K562 (cell line): ENCODE results near the gene CPLX3. TPM values are rescaled to one million over a fixed set of nuclear protein-coding genes. Genes with fewer than 3 reads are reported as not detected.

Experiments
- ATAC-seq: fragments of 200-7000 bp; cut with Tn5 transposase; 3 replicates; pipeline ENCODE4 v1.9.1; 2020; ENCODE audit warnings: moderate library complexity
- BruUV-seq: library from RNA; stranded (reverse); fragments of 400-500 nt; replicated peaks from 2 replicates; lab custom pipeline; 2021; lab: Mats Ljungman, UMichigan
- CTCF ChIA-PET: fragments of 300-600 bp; formaldehyde crosslinking; extraction: SDS; loops from one replicate; lab custom pipeline; 2021; ENCODE audit warnings: low intra/inter-chr PET ratio; lab: Yijun Ruan, JAX
- POLR2A ChIA-PET: fragments of 300-600, 350-650 bp; sonication (Branson Sonifier 250); formaldehyde crosslinking; extraction: SDS; loops from one replicate; lab custom pipeline; 2021; ENCODE audit warnings: antibody characterized with exemption, inconsistent platforms; lab: Yijun Ruan, JAX
- DNase-seq, 4 experiments: peaks; one replicate each; pipeline versions ENCODE4 v3.0.0 to v3.0.0-alpha.2; 2011 to 2018; ENCODE audit warnings: low spot score in 3 of 4, mixed read lengths in 3 of 4; ENCODE audit errors: extremely low read depth in 1 of 4
- FAIRE-seq: peaks from 2 replicates; lab custom pipeline; 2011; peaks lifted over from hg19 to GRCh38; lab: Jason Lieb, UNC
- H2AFZ ChIP-seq: 2 replicates; pipeline ENCODE4 v1.6.0; 2011; ENCODE audit warnings: low read depth, low read length, control low read depth, inconsistent platforms
- H3K27ac ChIP-seq: fragments of 200-600 bp; 3 replicates; pipeline ENCODE4 v1.8.0; 2011; ENCODE audit warnings: low read depth, mild to moderate bottlenecking, control low read depth, inconsistent platforms, low read length, moderate library complexity, mixed read lengths; ENCODE audit errors: extremely low read depth
- H3K27me3 ChIP-seq, 2 experiments: fragments of 300-600 bp in 1 of 2; 2 replicates in 1 of 2; 3 replicates in 1 of 2; pipeline versions ENCODE4 v1.6.0 to v1.8.0; 2011; ENCODE audit warnings: inconsistent platforms in 2 of 2, low read length in 2 of 2, mild to moderate bottlenecking in 1 of 2, mixed read lengths in 1 of 2, moderate library complexity in 1 of 2; ENCODE audit not compliant: control insufficient read depth in 2 of 2, insufficient read depth in 2 of 2
- H3K36me3 ChIP-seq: fragments of 300-600 bp; 3 replicates; pipeline ENCODE4 v1.8.0; 2011; ENCODE audit warnings: mild to moderate bottlenecking, low read length, inconsistent platforms; ENCODE audit not compliant: control insufficient read depth, insufficient read depth
- H3K4me1 ChIP-seq, 2 experiments: fragments of 200-600 bp in 1 of 2; replicated peaks in 1 of 2; 2 replicates in 1 of 2; 3 replicates in 1 of 2; pipeline versions ENCODE4 v1.5.1 to v1.8.0; 2011; ENCODE audit warnings: inconsistent platforms in 2 of 2, low read length in 2 of 2, mild to moderate bottlenecking in 1 of 2, mixed read lengths in 1 of 2, moderate library complexity in 1 of 2; ENCODE audit not compliant: control insufficient read depth in 2 of 2, insufficient read depth in 2 of 2
- H3K4me2 ChIP-seq: 2 replicates; pipeline ENCODE4 v1.6.1; 2011; ENCODE audit warnings: low read length, control low read depth, inconsistent platforms, mixed read lengths; ENCODE audit not compliant: insufficient read depth
- H3K4me3 ChIP-seq: fragments of 200-600 bp; sonication (generic), shearing (Covaris generic); 2 replicates; pipeline ENCODE4 v1.5.1; 2016; ENCODE audit warnings: control low read depth, inconsistent platforms
- H3K79me2 ChIP-seq: fragments of 200-600 bp; 3 replicates; pipeline ENCODE4 v1.8.0; 2011; ENCODE audit warnings: low read length, inconsistent platforms; ENCODE audit not compliant: control insufficient read depth, insufficient read depth
- H3K9ac ChIP-seq, 2 experiments: 2 replicates each; pipeline versions ENCODE4 v1.6.0 to v1.6.1; 2011; ENCODE audit warnings: low read depth in 2 of 2, low read length in 2 of 2, control low read depth in 1 of 2, inconsistent platforms in 1 of 2, mild to moderate bottlenecking in 1 of 2, mixed read lengths in 1 of 2; ENCODE audit not compliant: insufficient read depth in 1 of 2
- H3K9me1 ChIP-seq: one replicate; pipeline ENCODE4 v1.6.0; 2011; ENCODE audit warnings: inconsistent platforms, mild to moderate bottlenecking, low read length, moderate library complexity; ENCODE audit not compliant: control insufficient read depth, insufficient read depth
- H3K9me3 ChIP-seq: replicated peaks from 2 replicates; pipeline ENCODE4 v1.5.1; 2011; ENCODE audit warnings: low read depth, low read length, inconsistent platforms; ENCODE audit not compliant: control insufficient read depth, insufficient read depth
- H4K20me1 ChIP-seq: replicated peaks from 2 replicates; pipeline ENCODE4 v1.6.1; 2011; ENCODE audit warnings: low read length, inconsistent platforms, mixed read lengths; ENCODE audit not compliant: control insufficient read depth, insufficient read depth
- HCFC1 ChIP-seq: IDR thresholded peaks from 2 replicates; pipeline ENCODE4 v1.6.1; 2012; ENCODE audit warnings: low read depth, low read length, improper control_type of control experiment
- MCM5 ChIP-seq: fragments of 450-650 bp; IDR thresholded peaks from 2 replicates; pipeline ENCODE4 v1.6.1; 2016; ENCODE audit warnings: low read depth
- NFIX ChIP-seq: fragments of 250-450 bp; sonication (Bioruptor Pico); IDR thresholded peaks from 2 replicates; pipeline ENCODE4 v1.4.0; 2020; ENCODE audit warnings: low read depth, mild to moderate bottlenecking, moderate library complexity
- TBL1XR1 ChIP-seq, 2 experiments: IDR thresholded peaks; 2 replicates each; pipeline ENCODE4 v1.6.1; 2012; ENCODE audit warnings: improper control_type of control experiment in 2 of 2, low read length in 2 of 2, mild to moderate bottlenecking in 1 of 2
- ZNF282 ChIP-seq: sonication (generic); formaldehyde crosslinking; IDR thresholded peaks from 2 replicates; pipeline ENCODE4 v1.8.1; 2023; ENCODE audit warnings: missing genetic modification reagents
- WGBS: fragments of 100-300 bp; shearing (Covaris generic); methylation state at CpG from one replicate; pipeline ENCODE4 v1.1.6; 2016; ENCODE audit warnings: low coverage, mixed read lengths; ENCODE audit not compliant: insufficient coverage; ENCODE audit errors: missing lambda C conversion rate; 5-methylcytosine and 5-hydroxymethylcytosine counted together
- in situ Hi-C: fragments of 300-500 bp; cut with MboI; formaldehyde crosslinking; loops from 4 replicates; pipeline ENCODE4 v1.15.0; 2018; ENCODE audit warnings: inconsistent platforms, mixed read lengths
- intact Hi-C: fragments of 100-400 bp; cut with micrococcal nuclease; formaldehyde crosslinking; loops from 2 replicates; pipeline ENCODE4 v1.14.2; 2022
- polyA plus RNA-seq, 8 experiments: library from polyadenylated mRNA; depleted of rRNA in 4 of 8; stranded (reverse) in 5 of 8; unstranded in 3 of 8; fragments of >200 nt; fragmentation: Nextera tagmentation in 2 of 8; fragmentation: Illumina TruSeq in 1 of 8; extraction: Ambion mirVana in 2 of 8; extraction: Trizol in 1 of 8; gene quantifications; 2 replicates each; pipeline versions ENCODE4 v1.2.1 to v1.2.3, GENCODE V29; 2011 to 2014; ENCODE audit warnings: inconsistent platforms in 1 of 8, missing spikeins in 1 of 8
- total RNA-seq, 7 experiments: library from RNA; depleted of rRNA in 6 of 7; stranded (reverse); fragments of >200 nt in 6 of 7; fragmentation: Illumina TruSeq in 2 of 7; extraction: Trizol in 2 of 7; gene quantifications; 2 replicates each; pipeline versions ENCODE4 v1.2.1 to v1.2.3, GENCODE V29; 2011 to 2021; ENCODE audit warnings: low replicate concordance in 1 of 7

CPLX3 gene
- total and polyA plus RNA-seq, 9 of the 15 experiments (the other 6 are each of a cell fraction or from before 2014, with no cell fraction given): not detected

GRCh38 chr15:74864296-74864695 lies 37.9 kb downstream of the CPLX3 start:
- BruUV-seq: no TSS peak
- Histone ChIP-seq H3K4me2 (no peak overlapping the region), H3K9ac (no peak overlapping the region), H3K9me1 (peaks cover 7% of the 10 kb centered on the region), H3K9me3 (no peaks in the 10 kb centered on the region; the same call in 1 of the 2 replicates), H3K27me3 (no peaks in the 10 kb centered on the region), H3K36me3 (peaks cover 32% of the 10 kb centered on the region; the same call in 2 of the 3 replicates), H3K4me3 (no peak overlapping the region), H3K27ac (no peak overlapping the region), H4K20me1 (no peaks in the 10 kb centered on the region), H3K79me2 (peaks cover 44% of the 10 kb centered on the region), H3K4me1 (peaks cover 0 to 5% of the 10 kb centered on the region in 2 experiments; a peak in 2 of 5 replicates), H2AFZ (no peak overlapping the region)
- ATAC-seq (no peak), DNase-seq (no peak), FAIRE-seq (no peak)
- CTCF ChIA-PET: no interaction called here
- POLR2A ChIA-PET: interaction anchor here (1.2 kb wide), 1 partner anchor 9 kb away, joined by 5 read pairs; no protein-coding TSS in a partner anchor
- WGBS: 84% methylated on average over 4 of the region's 6 CpGs
- in situ Hi-C loops (no loop called here), intact Hi-C loops (no loop called here)
- TF ChIP-seq MCM5: no peak
- TF ChIP-seq ZNF282: no peak
- no peak for TF ChIP-seq HCFC1

- Histone ChIP-seq H3K4me3 (no peak overlapping the region), H3K9me1 (peaks cover 7% of the 10 kb centered on the region), H3K4me1 (peaks cover 7 to 13% of the 10 kb centered on the region in 2 experiments; a peak in 3 of 5 replicates), H3K9me3 (no peaks in the 10 kb centered on the region; the same call in 1 of the 2 replicates), H3K36me3 (peaks cover 38% of the 10 kb centered on the region), H3K79me2 (peaks cover 53% of the 10 kb centered on the region), H3K4me2 (no peak overlapping the region), H4K20me1 (0 out of 2 replicates have a peak, but pooled peaks cover 5% of the 10 kb centered on the region), H3K27ac (no peak overlapping the region), H2AFZ (no peak overlapping the region), H3K27me3 (no peaks in the 10 kb centered on the region), H3K9ac (no peak overlapping the region)
- in situ Hi-C loops: no loop called here
- DNase-seq (peak in 1 of 4 experiments; percentile 4), FAIRE-seq (no peak), ATAC-seq (no peak)
- intact Hi-C loops: no loop called here
- ChIA-PET CTCF (no interaction called here), POLR2A (interaction anchor here (0.6 kb wide), 1 partner anchor 18 kb away, joined by 3 read pairs; no protein-coding TSS in a partner anchor)
- 59% methylated on average over 2 of the region's 2 CpGs for WGBS
- TF ChIP-seq TBL1XR1 (IDR thresholded peaks at IDR 0.05; ENCODE audit: low read length in 2 of 2) (no peak), NFIX (no peak)
- BruUV-seq: no TSS peak
Observed at GRCh38 chr15:74865316-74865715, 38.9 kb downstream of the CPLX3 start.
